GM18907 (cell line): ENCODE results near the gene MUC12.

Experiments
- ATAC-seq: cut with Tn5 transposase; IDR thresholded peaks from one replicate; pipeline ENCODE4 v1.9.1; 2021; ENCODE audit warnings: mild to moderate bottlenecking, moderate library complexity; ENCODE audit not compliant: unreplicated experiment

Gene MUC12

GRCh38 chr7:100952641-100953040 is 16.7 kb upstream of the MUC12 start:
- no peak for ATAC-seq

GRCh38 chr7:100957832-100958421 is 11.4 kb upstream of the MUC12 start:
- no peak for ATAC-seq

- ATAC-seq = no peak
These were observed 9.5 kb upstream of the MUC12 start for GRCh38 chr7:100959894-100960293.

- ATAC-seq = no peak
These were observed 6.8 kb upstream of the MUC12 start for GRCh38 chr7:100962537-100962936.

- ATAC-seq = no peak
These were observed 6.0 kb upstream of the MUC12 start for GRCh38 chr7:100963386-100963785.

- no peak for ATAC-seq
These were observed 5.5 kb upstream of the MUC12 start for GRCh38 chr7:100963874-100964273.

- ATAC-seq = no peak
These were observed 4.7 kb upstream of the MUC12 start for GRCh38 chr7:100964630-100965029.

GRCh38 chr7:100965045-100965722 is 4.2 kb upstream of the MUC12 start:
- no peak for ATAC-seq

- no peak for ATAC-seq
These were observed 3.4 kb upstream of the MUC12 start for GRCh38 chr7:100965723-100966541.

GRCh38 chr7:100966542-100967291 is 2.6 kb upstream of the MUC12 start:
- ATAC-seq = no peak

GRCh38 chr7:100967292-100967863 is 2.0 kb upstream of the MUC12 start:
- no peak for ATAC-seq

- no peak for ATAC-seq
These were observed 1.3 kb upstream of the MUC12 start for GRCh38 chr7:100968031-100968430.

- no peak for ATAC-seq
These were observed 715 bp upstream of the MUC12 start for GRCh38 chr7:100968650-100969049.

- no peak for ATAC-seq
These were observed 2.0 kb downstream of the MUC12 start for GRCh38 chr7:100971111-100972001.

GRCh38 chr7:100972002-100972347 is 2.6 kb downstream of the MUC12 start:
- ATAC-seq = no peak

- no peak for ATAC-seq
These were observed 4.7 kb downstream of the MUC12 start for GRCh38 chr7:100974021-100974420.

GRCh38 chr7:100975371-100975821 is 6.0 kb downstream of the MUC12 start:
- ATAC-seq = no peak

GRCh38 chr7:100978300-100978699 is 8.9 kb downstream of the MUC12 start:
- no peak for ATAC-seq

GRCh38 chr7:100983451-100984187 is 14.3 kb downstream of the MUC12 start:
- ATAC-seq = no peak
